ENCODE measurements around the gene RIC8B. TPM values are rescaled to one million over a fixed set of nuclear protein-coding genes. Genes with fewer than 3 reads are reported as not detected.

The RIC8B gene
- total and polyA plus RNA-seq, 2 of the 8 experiments (the other 6 are each of a cell fraction or from before 2014, with no cell fraction given): 8.2 to 25.3 TPM

DNA sequence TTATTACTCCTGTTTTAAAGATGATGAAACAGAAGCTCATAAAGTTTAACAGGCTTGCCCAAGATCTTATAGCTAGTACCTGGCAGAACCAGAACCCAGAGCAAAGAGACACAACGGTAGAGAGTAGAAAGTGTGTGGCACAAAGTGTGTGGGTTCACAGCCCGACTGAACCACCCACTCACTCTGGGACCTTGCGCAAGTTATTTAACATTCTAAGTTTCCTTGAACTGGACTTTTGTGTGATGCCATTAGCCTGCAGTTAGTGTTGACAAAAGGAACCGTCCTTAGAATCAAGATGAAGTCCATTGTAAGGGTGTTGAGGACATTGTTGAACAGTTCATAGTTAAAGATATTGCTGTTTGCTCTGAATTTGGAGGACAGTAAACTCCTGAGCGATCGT, 29.9 kb upstream of the RIC8B start:
- Histone ChIP-seq H4K20me1 (replicated peaks in 1 of 2; ENCODE audit: control insufficient read depth in 1 of 2, insufficient read depth in 2 of 2, low read length in 2 of 2) (no peaks in the 10 kb centered on the region), H3K9me3 (ENCODE audit: insufficient read depth in 2 of 2, low read depth in 1 of 2, low read length in 1 of 2) (no peaks in the 10 kb centered on the region), H3K56ac (replicated peaks; ENCODE audit: insufficient read length, low read depth, low read length) (no peak overlapping the region), H2BK5ac (ENCODE audit: low read depth, low read length) (no peak overlapping the region), H3K23me2 (ENCODE audit: low read depth, low read length) (no peaks in the 10 kb centered on the region), H4K5ac (ENCODE audit: insufficient read length, low read depth, low read length) (no peak overlapping the region), H2BK15ac (ENCODE audit: low read length) (no peak overlapping the region), H4K91ac (replicated peaks; ENCODE audit: insufficient read length, low read length) (no peak overlapping the region), H3K27me3 (replicated peaks in 1 of 4; ENCODE audit: control insufficient read depth in 3 of 4, extremely low read depth in 1 of 4, insufficient read depth in 3 of 4, low read length in 3 of 4) (no peaks in the 10 kb centered on the region), H3K4me2 (ENCODE audit: insufficient read depth in 1 of 2, low read depth in 2 of 2, low read length in 2 of 2) (no peak overlapping the region), H2BK120ac (replicated peaks; ENCODE audit: low read depth, low read length) (peak overlapping the region; percentile 82), H2BK12ac (ENCODE audit: low read depth, low read length) (no peak overlapping the region; the same call in 1 of the 2 replicates), H2AFZ (ENCODE audit: low read length) (no peak overlapping the region; the same call in 1 of the 2 replicates), H3K23ac (ENCODE audit: insufficient read length) (no peak overlapping the region), H2BK20ac (ENCODE audit: low read length) (no peak overlapping the region), H4K8ac (ENCODE audit: extremely low read depth, insufficient read depth, low read length) (no peak overlapping the region), H3K79me2 (ENCODE audit: control insufficient read depth in 1 of 2, insufficient read depth in 2 of 2, low read length in 2 of 2) (no peaks in the 10 kb centered on the region), H3K36me3 (ENCODE audit: control insufficient read depth in 2 of 4, insufficient read depth in 4 of 4, low read length in 3 of 4) (no peaks in the 10 kb centered on the region), H3K4me1 (replicated peaks in 1 of 4; ENCODE audit: control insufficient read depth in 3 of 4, insufficient read depth in 4 of 4, low read length in 3 of 4) (peaks cover 0 to 14% (median 12%) of the 10 kb centered on the region in 4 experiments; a peak in 5 of 7 replicates), H3K14ac (ENCODE audit: insufficient read length) (no peak overlapping the region), H3K9ac (replicated peaks in 1 of 4; ENCODE audit: extremely low read depth in 1 of 4, low read depth in 3 of 4, low read length in 3 of 4) (no peak overlapping the region), H3K18ac (ENCODE audit: extremely low read depth, low read length) (no peak overlapping the region), H2AK5ac (ENCODE audit: low read depth, low read length) (no peak overlapping the region), H3K79me1 (ENCODE audit: low read depth, low read length) (no peaks in the 10 kb centered on the region), H3K4me3 (ENCODE audit: extremely low read depth in 1 of 4, insufficient read depth in 2 of 4, low read depth in 3 of 4, low read length in 4 of 4) (no peak overlapping the region), H3K4ac (replicated peaks; ENCODE audit: insufficient read length, low read depth, low read length) (no peak overlapping the region), H3K27ac (ENCODE audit: low read depth, low read length) (no peak overlapping the region)
- CTCF ChIA-PET (ENCODE audit: partially characterized antibody): no interaction called here
- POLR2A ChIA-PET (ENCODE audit: partially characterized antibody): no interaction called here
- WGBS, 2 experiments (ENCODE audit: extremely low coverage in 1 of 2, insufficient coverage in 1 of 2, insufficient read length in 1 of 2, insufficient replicate concordance in 2 of 2, low coverage in 1 of 2, low lambda C conversion rate in 2 of 2, missing lambda C conversion rate in 1 of 2): 90% methylated on average over 6 of the region's 6 CpGs; no CpG with 5 or more reads in 1 of the 2 experiments
- TF ChIP-seq CEBPB (IDR thresholded peaks at IDR 0.05; ENCODE audit: low read depth, low read length): peak; percentile 55; the same call in 1 of the 2 replicates
- TF ChIP-seq CTBP2 (IDR thresholded peaks at IDR 0.05; ENCODE audit: borderline replicate concordance, insufficient read depth, insufficient read length, low read length): no peak
- TF ChIP-seq RFX5 (IDR thresholded peaks at IDR 0.05; ENCODE audit: borderline replicate concordance, low read depth, low read length): no peak
- TF ChIP-seq RAD21 (IDR thresholded peaks at IDR 0.05 in 1 of 2, conservative IDR thresholded peaks at IDR 0.05 in 1 of 2; ENCODE audit: low read depth in 2 of 2, low read length in 2 of 2): no peak
- no peak for TF ChIP-seq SIX5 (IDR thresholded peaks at IDR 0.05; ENCODE audit: low read depth, low read length)
- TF ChIP-seq SRF (IDR thresholded peaks at IDR 0.05; ENCODE audit: low read depth, low read length): no peak
- TF ChIP-seq JUND (IDR thresholded peaks at IDR 0.05; ENCODE audit: low read length): no peak
- TF ChIP-seq POU5F1 (IDR thresholded peaks at IDR 0.05; ENCODE audit: low read depth, low read length): no peak
- no peak for TF ChIP-seq EGR1 (IDR thresholded peaks at IDR 0.05; ENCODE audit: borderline replicate concordance, low read depth, low read length)
- FAIRE-seq: no peak
- DNase-seq (ENCODE audit: low read depth in 1 of 2, low spot score in 2 of 2): no peak
